AG09309 (cell line): ENCODE results near the gene PCDHB3.
"Not testable (repeated sequence)": the region's sequence is repeated elsewhere in the genome, so short reads cannot be mapped to it uniquely, and the experiment has no call there.

Source experiments
- DNase-seq: peaks from one replicate; pipeline ENCODE4 v3.0.0-alpha.2; 2010; ENCODE audit warnings: low read depth
- H3K4me3 ChIP-seq: 2 replicates; pipeline ENCODE4 v1.5.1; 2011; ENCODE audit warnings: mild to moderate bottlenecking, low read depth, low read length, moderate library complexity; ENCODE audit not compliant: control insufficient read depth
- TF ChIP-seq, protein P1 (sequence below): IDR thresholded peaks from 2 replicates; pipeline ENCODE4 v1.5.1; 2011; ENCODE audit warnings: mild to moderate bottlenecking, low read depth, low read length, inconsistent platforms; ENCODE audit not compliant: insufficient read depth, control insufficient read depth; ENCODE audit errors: missing control alignments

Gene PCDHB3

DNA sequence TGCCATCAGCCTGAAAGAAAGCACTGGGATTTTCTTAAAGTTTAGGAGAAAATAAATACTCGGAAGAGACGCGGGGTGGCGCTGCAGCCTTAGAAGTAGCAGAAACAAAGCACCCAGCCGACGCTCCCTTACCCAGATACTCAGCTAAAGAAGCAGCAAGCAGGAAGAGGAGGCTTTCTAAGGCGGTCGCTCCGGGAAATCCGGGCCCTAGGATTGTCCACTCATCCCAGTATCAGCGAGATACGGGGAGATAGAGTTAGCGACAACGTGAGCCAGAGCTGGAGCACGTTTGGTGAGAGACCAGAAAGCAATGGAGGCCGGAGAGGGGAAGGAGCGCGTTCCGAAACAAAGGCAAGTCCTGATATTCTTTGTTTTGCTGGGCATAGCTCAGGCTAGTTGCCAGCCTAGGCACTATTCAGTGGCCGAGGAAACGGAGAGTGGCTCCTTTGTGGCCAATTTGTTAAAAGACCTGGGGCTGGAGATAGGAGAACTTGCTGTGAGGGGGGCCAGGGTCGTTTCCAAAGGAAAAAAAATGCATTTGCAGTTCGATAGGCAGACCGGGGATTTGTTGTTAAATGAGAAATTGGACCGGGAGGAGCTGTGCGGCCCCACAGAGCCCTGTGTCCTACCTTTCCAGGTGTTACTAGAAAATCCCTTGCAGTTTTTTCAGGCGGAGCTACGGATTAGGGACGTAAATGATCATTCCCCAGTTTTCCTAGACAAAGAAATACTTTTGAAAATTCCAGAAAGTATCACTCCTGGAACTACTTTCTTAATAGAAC, 5.6 kb upstream of the PCDHB3 start, which contains the start of gene PCDHB2:
Gene PCDHB2, plus strand, starts transcription at position 135 of the 782 bp plus-strand sequence. Its CDS starts 176 bp downstream, at position 311.
- TF ChIP-seq, protein P1, sequence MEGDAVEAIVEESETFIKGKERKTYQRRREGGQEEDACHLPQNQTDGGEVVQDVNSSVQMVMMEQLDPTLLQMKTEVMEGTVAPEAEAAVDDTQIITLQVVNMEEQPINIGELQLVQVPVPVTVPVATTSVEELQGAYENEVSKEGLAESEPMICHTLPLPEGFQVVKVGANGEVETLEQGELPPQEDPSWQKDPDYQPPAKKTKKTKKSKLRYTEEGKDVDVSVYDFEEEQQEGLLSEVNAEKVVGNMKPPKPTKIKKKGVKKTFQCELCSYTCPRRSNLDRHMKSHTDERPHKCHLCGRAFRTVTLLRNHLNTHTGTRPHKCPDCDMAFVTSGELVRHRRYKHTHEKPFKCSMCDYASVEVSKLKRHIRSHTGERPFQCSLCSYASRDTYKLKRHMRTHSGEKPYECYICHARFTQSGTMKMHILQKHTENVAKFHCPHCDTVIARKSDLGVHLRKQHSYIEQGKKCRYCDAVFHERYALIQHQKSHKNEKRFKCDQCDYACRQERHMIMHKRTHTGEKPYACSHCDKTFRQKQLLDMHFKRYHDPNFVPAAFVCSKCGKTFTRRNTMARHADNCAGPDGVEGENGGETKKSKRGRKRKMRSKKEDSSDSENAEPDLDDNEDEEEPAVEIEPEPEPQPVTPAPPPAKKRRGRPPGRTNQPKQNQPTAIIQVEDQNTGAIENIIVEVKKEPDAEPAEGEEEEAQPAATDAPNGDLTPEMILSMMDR: peak; percentile 49
- H3K4me3 ChIP-seq: peak within 1 kb of the TSS; percentile 51
- DNase-seq: peak; percentile 55

DNA sequence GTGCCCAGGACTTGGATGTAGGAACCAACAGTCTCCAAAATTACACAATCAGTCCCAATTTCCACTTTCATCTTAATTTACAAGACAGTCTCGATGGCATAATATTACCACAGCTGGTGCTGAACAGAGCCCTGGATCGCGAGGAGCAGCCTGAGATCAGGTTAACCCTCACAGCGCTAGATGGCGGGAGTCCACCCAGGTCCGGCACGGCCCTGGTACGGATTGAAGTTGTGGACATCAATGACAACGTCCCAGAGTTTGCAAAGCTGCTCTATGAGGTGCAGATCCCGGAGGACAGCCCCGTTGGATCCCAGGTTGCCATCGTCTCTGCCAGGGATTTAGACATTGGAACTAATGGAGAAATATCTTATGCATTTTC, 5.0 kb upstream of the PCDHB3 start:
- TF ChIP-seq, protein P1: no peak
- H3K4me3 ChIP-seq: peak overlapping the region; percentile 51
- DNase-seq: no peak

DNA sequence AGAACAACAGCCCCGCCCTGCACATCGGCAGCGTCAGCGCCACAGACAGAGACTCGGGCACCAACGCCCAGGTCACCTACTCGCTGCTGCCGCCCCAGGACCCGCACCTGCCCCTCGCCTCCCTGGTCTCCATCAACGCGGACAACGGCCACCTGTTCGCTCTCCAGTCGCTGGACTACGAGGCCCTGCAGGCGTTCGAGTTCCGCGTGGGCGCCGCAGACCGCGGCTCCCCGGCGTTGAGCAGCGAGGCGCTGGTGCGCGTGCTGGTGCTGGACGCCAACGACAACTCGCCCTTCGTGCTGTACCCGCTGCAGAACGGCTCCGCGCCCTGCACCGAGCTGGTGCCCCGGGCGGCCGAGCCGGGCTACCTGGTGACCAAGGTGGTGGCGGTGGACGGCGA, 4.1 kb upstream of the PCDHB3 start:
- DNase-seq, H3K4me3 ChIP-seq: not testable (repeated sequence)

DNA sequence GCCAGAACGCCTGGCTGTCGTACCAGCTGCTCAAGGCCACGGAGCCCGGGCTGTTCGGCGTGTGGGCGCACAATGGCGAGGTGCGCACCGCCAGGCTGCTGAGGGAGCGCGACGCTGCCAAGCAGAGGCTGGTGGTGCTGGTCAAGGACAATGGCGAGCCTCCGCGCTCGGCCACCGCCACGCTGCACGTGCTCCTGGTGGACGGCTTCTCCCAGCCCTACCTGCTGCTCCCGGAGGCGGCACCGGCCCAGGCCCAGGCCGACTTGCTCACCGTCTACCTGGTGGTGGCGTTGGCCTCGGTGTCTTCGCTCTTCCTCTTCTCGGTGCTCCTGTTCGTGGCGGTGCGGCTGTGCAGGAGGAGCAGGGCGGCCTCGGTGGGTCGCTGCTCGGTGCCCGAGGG, 3.7 kb upstream of the PCDHB3 start:
- not testable (repeated sequence) for DNase-seq, H3K4me3 ChIP-seq

DNA sequence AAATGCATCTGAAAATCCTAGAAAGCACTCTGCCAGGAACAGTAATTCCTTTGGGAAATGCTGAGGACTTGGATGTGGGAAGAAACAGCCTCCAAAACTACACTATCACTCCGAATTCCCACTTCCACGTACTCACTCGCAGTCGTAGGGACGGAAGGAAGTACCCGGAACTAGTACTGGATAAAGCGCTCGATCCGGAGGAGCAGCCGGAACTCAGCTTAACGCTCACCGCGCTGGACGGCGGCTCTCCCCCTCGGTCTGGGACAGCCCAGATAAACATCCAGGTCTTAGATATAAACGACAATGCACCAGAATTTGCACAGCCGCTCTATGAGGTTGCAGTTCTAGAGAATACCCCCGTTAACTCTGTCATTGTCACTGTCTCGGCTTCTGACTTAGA, 786 bp downstream of the PCDHB3 start:
- DNase-seq: no peak
- TF ChIP-seq, protein P1: no peak
- no peak overlapping the region for H3K4me3 ChIP-seq

DNA sequence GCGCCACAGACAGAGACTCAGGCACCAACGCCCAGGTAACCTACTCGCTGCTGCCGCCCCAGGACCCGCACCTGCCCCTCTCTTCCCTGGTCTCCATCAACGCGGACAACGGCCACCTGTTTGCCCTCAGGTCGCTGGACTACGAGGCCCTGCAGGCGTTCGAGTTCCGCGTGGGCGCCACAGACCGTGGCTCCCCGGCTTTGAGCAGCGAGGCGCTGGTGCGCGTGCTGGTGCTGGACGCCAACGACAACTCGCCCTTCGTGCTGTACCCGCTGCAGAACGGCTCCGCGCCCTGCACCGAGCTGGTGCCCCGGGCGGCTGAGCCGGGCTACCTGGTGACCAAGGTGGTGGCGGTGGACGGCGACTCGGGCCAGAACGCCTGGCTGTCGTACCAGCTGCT, 1.8 kb downstream of the PCDHB3 start:
- not testable (repeated sequence) for H3K4me3 ChIP-seq, DNase-seq

DNA sequence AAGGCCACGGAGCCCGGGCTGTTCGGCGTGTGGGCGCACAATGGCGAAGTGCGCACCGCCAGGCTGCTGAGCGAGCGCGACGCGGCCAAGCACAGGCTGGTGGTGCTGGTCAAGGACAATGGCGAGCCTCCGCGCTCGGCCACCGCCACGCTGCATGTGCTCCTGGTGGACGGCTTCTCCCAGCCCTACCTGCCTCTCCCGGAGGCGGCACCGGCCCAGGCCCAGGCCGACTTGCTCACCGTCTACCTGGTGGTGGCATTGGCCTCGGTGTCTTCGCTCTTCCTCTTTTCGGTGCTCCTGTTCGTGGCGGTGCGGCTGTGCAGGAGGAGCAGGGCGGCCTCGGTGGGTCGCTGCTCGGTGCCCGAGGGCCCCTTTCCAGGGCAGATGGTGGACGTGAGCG, 2.2 kb downstream of the PCDHB3 start:
- DNase-seq, H3K4me3 ChIP-seq: not testable (repeated sequence)

DNA sequence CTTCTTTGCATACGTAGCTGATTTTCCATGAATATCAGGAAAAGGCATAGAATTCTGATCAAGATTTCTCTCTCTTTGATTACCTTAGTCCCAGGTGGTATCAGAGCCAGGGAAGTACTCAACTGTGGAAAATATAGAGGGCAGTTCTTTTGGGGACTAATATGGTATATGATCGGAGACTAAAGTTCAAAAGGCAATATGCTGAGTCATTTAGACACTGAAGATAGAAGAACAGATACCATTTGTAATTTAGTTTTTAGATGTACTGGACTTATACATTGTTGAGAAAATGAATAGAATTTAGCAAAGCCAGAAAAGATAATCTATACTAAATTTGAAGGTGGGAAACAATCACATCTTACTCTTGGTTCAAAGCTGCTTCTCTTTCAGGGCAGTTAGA, 5.1 kb downstream of the PCDHB3 start:
- DNase-seq: no peak
- TF ChIP-seq, protein P1: no peak

DNA sequence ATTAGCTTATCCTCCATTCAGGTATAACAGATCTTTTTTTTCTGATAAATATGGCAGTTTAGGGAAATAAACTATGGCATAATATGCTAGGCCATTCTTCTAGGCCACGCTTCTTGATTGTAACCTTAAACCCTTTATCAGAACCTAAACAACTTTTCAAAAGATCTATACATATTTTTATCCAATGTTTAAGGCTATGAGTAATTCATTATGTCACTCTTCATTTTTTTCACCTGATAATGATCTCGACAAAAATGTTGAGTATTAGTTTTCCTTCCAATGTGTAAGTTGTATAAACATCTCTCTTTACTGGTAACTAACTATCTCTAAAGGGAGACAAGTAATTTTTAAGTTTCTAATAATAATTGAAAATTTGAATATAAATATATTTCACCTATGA, 19.0 kb downstream of the PCDHB3 start:
- no peak for DNase-seq
- TF ChIP-seq, protein P1: no peak
- H3K4me3 ChIP-seq: no peak overlapping the region

More for the DNA sequence above, 5.1 kb downstream of the PCDHB3 start:
- no peak overlapping the region for H3K4me3 ChIP-seq
